ENCODE measurements around the gene LINGO3.

DNA sequence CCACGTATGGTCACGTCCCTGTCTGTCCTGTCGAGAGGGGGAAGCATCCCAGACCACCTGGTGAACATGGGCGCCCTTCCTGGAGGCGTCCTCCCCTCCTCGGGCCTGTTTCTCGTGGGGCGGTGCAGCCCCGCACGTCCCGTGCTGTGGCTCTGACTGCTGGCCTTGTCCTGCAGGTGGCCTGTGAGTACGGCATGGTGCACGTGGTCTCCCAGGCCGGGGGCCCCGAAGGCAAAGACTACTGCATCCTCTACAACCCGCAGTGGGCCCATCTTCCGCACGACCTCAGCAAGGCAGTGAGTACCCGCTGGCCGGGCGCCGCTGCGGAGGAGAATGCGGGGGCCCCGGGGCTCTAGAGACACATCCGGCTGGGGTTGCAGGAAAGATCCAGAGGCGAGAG, 26.5 kb upstream of the LINGO3 start:
- TF ChIP-seq, protein P1, sequence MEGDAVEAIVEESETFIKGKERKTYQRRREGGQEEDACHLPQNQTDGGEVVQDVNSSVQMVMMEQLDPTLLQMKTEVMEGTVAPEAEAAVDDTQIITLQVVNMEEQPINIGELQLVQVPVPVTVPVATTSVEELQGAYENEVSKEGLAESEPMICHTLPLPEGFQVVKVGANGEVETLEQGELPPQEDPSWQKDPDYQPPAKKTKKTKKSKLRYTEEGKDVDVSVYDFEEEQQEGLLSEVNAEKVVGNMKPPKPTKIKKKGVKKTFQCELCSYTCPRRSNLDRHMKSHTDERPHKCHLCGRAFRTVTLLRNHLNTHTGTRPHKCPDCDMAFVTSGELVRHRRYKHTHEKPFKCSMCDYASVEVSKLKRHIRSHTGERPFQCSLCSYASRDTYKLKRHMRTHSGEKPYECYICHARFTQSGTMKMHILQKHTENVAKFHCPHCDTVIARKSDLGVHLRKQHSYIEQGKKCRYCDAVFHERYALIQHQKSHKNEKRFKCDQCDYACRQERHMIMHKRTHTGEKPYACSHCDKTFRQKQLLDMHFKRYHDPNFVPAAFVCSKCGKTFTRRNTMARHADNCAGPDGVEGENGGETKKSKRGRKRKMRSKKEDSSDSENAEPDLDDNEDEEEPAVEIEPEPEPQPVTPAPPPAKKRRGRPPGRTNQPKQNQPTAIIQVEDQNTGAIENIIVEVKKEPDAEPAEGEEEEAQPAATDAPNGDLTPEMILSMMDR (IDR thresholded peaks at IDR 0.05) = no peak
- TF ChIP-seq POLR2AphosphoS5 (IDR thresholded peaks at IDR 0.05) (no peak), EP300 (IDR thresholded peaks at IDR 0.05) (no peak), POLR2A (IDR thresholded peaks at IDR 0.05) (no peak)

All from suprapubic skin (tissue), 4 donors.